Gastroesophageal sphincter (tissue), 3 donors: Measurements from ENCODE around the gene ZNF599.

ENCODE experiments used
- POLR2AphosphoS5 ChIP-seq: sonication (generic); formaldehyde crosslinking; IDR thresholded peaks from one replicate; pipeline ENCODE4 v1.6.1; 2017; ENCODE audit warnings: antibody characterized with exemption
- TF ChIP-seq, protein P1 (sequence below), 4 experiments: fragments of 200-600 bp in 2 of 4; fragments of 450-650 bp in 2 of 4; sonication (generic) in 1 of 4; IDR thresholded peaks; one replicate each; pipeline ENCODE4 v1.5.1; 2017 to 2019; ENCODE audit warnings: antibody characterized with exemption in 4 of 4, mild to moderate bottlenecking in 2 of 4, moderate library complexity in 2 of 4

DNA sequence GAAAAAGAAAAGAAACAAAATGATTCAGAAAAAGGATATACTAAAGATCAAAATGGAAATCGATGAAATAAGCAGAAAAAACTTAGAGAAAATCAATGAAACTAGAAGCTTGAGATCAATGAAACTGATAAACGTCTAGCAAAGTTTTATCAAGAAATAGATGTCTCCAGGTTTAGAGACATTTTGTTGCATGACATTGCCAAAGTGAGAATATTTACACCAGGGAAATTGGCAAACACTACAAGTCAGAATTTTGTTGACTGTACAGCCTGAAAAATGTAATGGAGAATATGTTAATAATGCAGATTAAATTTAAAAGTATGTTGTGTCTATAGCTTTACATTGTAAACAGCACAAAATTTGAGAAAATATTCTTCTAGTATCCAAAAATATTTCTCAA, 5.3 kb upstream of the ZNF599 start:
- TF ChIP-seq POLR2AphosphoS5, result no peak
- TF ChIP-seq, protein P1, sequence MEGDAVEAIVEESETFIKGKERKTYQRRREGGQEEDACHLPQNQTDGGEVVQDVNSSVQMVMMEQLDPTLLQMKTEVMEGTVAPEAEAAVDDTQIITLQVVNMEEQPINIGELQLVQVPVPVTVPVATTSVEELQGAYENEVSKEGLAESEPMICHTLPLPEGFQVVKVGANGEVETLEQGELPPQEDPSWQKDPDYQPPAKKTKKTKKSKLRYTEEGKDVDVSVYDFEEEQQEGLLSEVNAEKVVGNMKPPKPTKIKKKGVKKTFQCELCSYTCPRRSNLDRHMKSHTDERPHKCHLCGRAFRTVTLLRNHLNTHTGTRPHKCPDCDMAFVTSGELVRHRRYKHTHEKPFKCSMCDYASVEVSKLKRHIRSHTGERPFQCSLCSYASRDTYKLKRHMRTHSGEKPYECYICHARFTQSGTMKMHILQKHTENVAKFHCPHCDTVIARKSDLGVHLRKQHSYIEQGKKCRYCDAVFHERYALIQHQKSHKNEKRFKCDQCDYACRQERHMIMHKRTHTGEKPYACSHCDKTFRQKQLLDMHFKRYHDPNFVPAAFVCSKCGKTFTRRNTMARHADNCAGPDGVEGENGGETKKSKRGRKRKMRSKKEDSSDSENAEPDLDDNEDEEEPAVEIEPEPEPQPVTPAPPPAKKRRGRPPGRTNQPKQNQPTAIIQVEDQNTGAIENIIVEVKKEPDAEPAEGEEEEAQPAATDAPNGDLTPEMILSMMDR (IDR thresholded peaks at IDR 0.05), result no peak
